ENCODE data around the gene PEX19. TPM values are rescaled to one million over a fixed set of nuclear protein-coding genes. Genes with fewer than 3 reads are reported as not detected.

The PEX19 gene
- total RNA-seq, 1 donor from 2014 or later: 47.9 TPM

DNA sequence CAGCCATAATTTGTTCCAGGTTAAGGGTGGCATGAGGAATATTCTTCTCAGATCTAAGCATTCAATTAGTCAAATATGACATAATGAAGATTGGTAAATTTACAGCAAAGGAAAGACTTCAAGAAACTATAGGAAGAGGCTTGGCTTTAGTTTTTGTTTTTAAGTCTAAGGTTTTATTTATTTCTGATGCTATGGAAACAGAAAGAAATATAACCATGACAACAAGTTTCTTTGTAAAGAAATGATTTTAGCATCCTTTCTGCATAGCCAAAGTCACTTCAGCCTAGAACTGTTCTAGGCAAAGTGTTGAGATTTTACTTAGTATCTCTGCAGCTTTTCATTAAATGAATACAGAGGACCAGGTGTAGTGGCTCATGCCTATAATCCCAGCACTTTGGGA lies 52.0 kb downstream of the PEX19 start:
- H3K4me1 ChIP-seq: no peaks in the 10 kb centered on the region
- H3K9me3 ChIP-seq: no peaks in the 10 kb centered on the region
- no peak for DNase-seq (ENCODE audit: extremely low spot score in 2 of 2)
- intact Hi-C loops (cut with DNase I): no loop called here
- H3K27ac ChIP-seq: no peak overlapping the region
- peaks cover 0 to 84% of the 10 kb centered on the region in 2 donors for H3K36me3 ChIP-seq
- no peaks in the 10 kb centered on the region for H3K27me3 ChIP-seq
- TF ChIP-seq POLR2A (IDR thresholded peaks at IDR 0.05): no peak
- TF ChIP-seq POLR2AphosphoS5 (IDR thresholded peaks at IDR 0.05; ENCODE audit: insufficient read depth in 1 of 2, low read depth in 1 of 2): no peak
- no peak for TF ChIP-seq CTCF (IDR thresholded peaks at IDR 0.05)
- H3K4me3 ChIP-seq: no peak overlapping the region

- H3K27me3 ChIP-seq: no peaks in the 10 kb centered on the region
- H3K9me3 ChIP-seq: no peaks in the 10 kb centered on the region
- DNase-seq (ENCODE audit: extremely low spot score in 2 of 2): no peak
- no peak overlapping the region for H3K27ac ChIP-seq
- no peaks in the 10 kb centered on the region for H3K4me1 ChIP-seq
- H3K4me3 ChIP-seq: no peak overlapping the region
- peaks cover 3 to 89% of the 10 kb centered on the region in 2 donors for H3K36me3 ChIP-seq
- TF ChIP-seq POLR2AphosphoS5 (IDR thresholded peaks at IDR 0.05; ENCODE audit: insufficient read depth in 1 of 2, low read depth in 1 of 2) (no peak), CTCF (IDR thresholded peaks at IDR 0.05) (no peak), POLR2A (IDR thresholded peaks at IDR 0.05) (no peak)
- intact Hi-C loops (cut with DNase I): no loop called here
Observed at GRCh38 chr1:160228431-160228830, 56.5 kb downstream of the PEX19 start.

- intact Hi-C loops (cut with DNase I): no loop called here
- H3K27ac ChIP-seq: no peak overlapping the region
- H3K4me1 ChIP-seq: no peaks in the 10 kb centered on the region
- H3K36me3 ChIP-seq: peaks cover 3 to 96% of the 10 kb centered on the region in 2 donors
- H3K4me3 ChIP-seq: no peak overlapping the region
- no peak for TF ChIP-seq CTCF (IDR thresholded peaks at IDR 0.05)
- TF ChIP-seq POLR2AphosphoS5 (IDR thresholded peaks at IDR 0.05; ENCODE audit: insufficient read depth in 1 of 2, low read depth in 1 of 2): no peak
- TF ChIP-seq POLR2A (IDR thresholded peaks at IDR 0.05): no peak
- DNase-seq (ENCODE audit: extremely low spot score in 2 of 2): no peak
- no peaks in the 10 kb centered on the region for H3K9me3 ChIP-seq
- H3K27me3 ChIP-seq: no peaks in the 10 kb centered on the region
Observed at GRCh38 chr1:160227561-160227960, 57.4 kb downstream of the PEX19 start.

GRCh38 chr1:160227034-160227433 lies 57.9 kb downstream of the PEX19 start:
- H3K27ac ChIP-seq: no peak overlapping the region
- intact Hi-C loops (cut with DNase I): no loop called here
- no peak for DNase-seq (ENCODE audit: extremely low spot score in 2 of 2)
- TF ChIP-seq POLR2AphosphoS5 (IDR thresholded peaks at IDR 0.05; ENCODE audit: insufficient read depth in 1 of 2, low read depth in 1 of 2) (no peak), CTCF (IDR thresholded peaks at IDR 0.05) (no peak), POLR2A (IDR thresholded peaks at IDR 0.05) (no peak)
- no peak overlapping the region for H3K4me3 ChIP-seq
- H3K9me3 ChIP-seq: no peaks in the 10 kb centered on the region
- no peaks in the 10 kb centered on the region for H3K4me1 ChIP-seq
- peaks cover 3 to 96% of the 10 kb centered on the region in 2 donors for H3K36me3 ChIP-seq
- no peaks in the 10 kb centered on the region for H3K27me3 ChIP-seq

Small RNA genes lying within 50 kb of the gene (small RNA-seq; reads per million reads assigned to genes)
- gene RF00019: not detected

Other genes with a start within 250 kb of the PEX19 start
- not detected for gene KCNJ10, start 215.0 kb downstream of the PEX19 start, total RNA-seq
- not detected for gene KCNJ9, start 203.6 kb downstream of the PEX19 start, total RNA-seq
- gene IGSF8, start 186.5 kb downstream of the PEX19 start, total RNA-seq: 21.6 TPM
- gene ATP1A2, start 169.4 kb downstream of the PEX19 start, total RNA-seq: 11.0 TPM
- not detected for gene ATP1A4, start 133.5 kb downstream of the PEX19 start, total RNA-seq
- not detected for gene CASQ1, start 94.6 kb downstream of the PEX19 start, total RNA-seq
- 89.1 TPM for gene PEA15, start 79.7 kb downstream of the PEX19 start, total RNA-seq
- gene DCAF8, start 22.6 kb downstream of the PEX19 start, total RNA-seq: 145 TPM
- gene COPA, start 58.1 kb upstream of the PEX19 start, total RNA-seq: 106 TPM
- gene NCSTN, start 58.2 kb upstream of the PEX19 start, total RNA-seq: 50.6 TPM
- gene NHLH1, start 81.9 kb upstream of the PEX19 start, total RNA-seq: not detected
- 11.0 TPM for gene VANGL2, start 115.4 kb upstream of the PEX19 start, total RNA-seq
- gene SLAMF6, start 238.1 kb upstream of the PEX19 start, total RNA-seq: 8.6 TPM

Measured in vagina (tissue), 2 donors.